Globus pallidus (tissue), 1 donor: ENCODE results near the gene POU2F1.
"Not testable (repeated sequence)": the region's sequence is repeated elsewhere in the genome, so short reads cannot be mapped to it uniquely, and the experiment has no call there.

Experiments
- DNase-seq: peaks from one replicate; pipeline ENCODE4 v3.0.0-alpha.2; 2015; ENCODE audit warnings: low spot score

The POU2F1 gene

GRCh38 chr1:167231873-167232450 lies 11.3 kb downstream of the POU2F1 start:
- no peak for DNase-seq

- no peak for DNase-seq
Observed at GRCh38 chr1:167232801-167233200, 12.1 kb downstream of the POU2F1 start.

- DNase-seq: no peak
Observed at GRCh38 chr1:167233373-167233772, 12.7 kb downstream of the POU2F1 start.

- no peak for DNase-seq
Observed at GRCh38 chr1:167237000-167237399, 16.3 kb downstream of the POU2F1 start.

- no peak for DNase-seq
Observed at GRCh38 chr1:167238713-167239112, 18.0 kb downstream of the POU2F1 start.

- no peak for DNase-seq
Observed at GRCh38 chr1:167239257-167239656, 18.6 kb downstream of the POU2F1 start.

GRCh38 chr1:167244244-167244643 lies 23.6 kb downstream of the POU2F1 start:
- no peak for DNase-seq

- not testable (repeated sequence) for DNase-seq
Observed at GRCh38 chr1:167245168-167245567, 24.5 kb downstream of the POU2F1 start.

GRCh38 chr1:167246971-167247370 lies 26.3 kb downstream of the POU2F1 start:
- DNase-seq: no peak

GRCh38 chr1:167247754-167248153 lies 27.1 kb downstream of the POU2F1 start:
- no peak for DNase-seq

GRCh38 chr1:167248707-167249642 lies 28.3 kb downstream of the POU2F1 start:
- no peak for DNase-seq

- no peak for DNase-seq
Observed at GRCh38 chr1:167249702-167250101, 29.0 kb downstream of the POU2F1 start.

GRCh38 chr1:167250482-167250881 lies 29.8 kb downstream of the POU2F1 start:
- no peak for DNase-seq

- DNase-seq: no peak
Observed at GRCh38 chr1:167251472-167251871, 30.8 kb downstream of the POU2F1 start.

GRCh38 chr1:167252986-167253385 lies 32.3 kb downstream of the POU2F1 start:
- DNase-seq: no peak

- DNase-seq: no peak
Observed at GRCh38 chr1:167258858-167259257, 38.2 kb downstream of the POU2F1 start.

- no peak for DNase-seq
Observed at GRCh38 chr1:167262836-167263235, 42.1 kb downstream of the POU2F1 start.

GRCh38 chr1:167263344-167263743 lies 42.7 kb downstream of the POU2F1 start:
- DNase-seq: no peak

- DNase-seq: no peak
Observed at GRCh38 chr1:167263819-167264464, 43.3 kb downstream of the POU2F1 start.

- no peak for DNase-seq
Observed at GRCh38 chr1:167266965-167267364, 46.3 kb downstream of the POU2F1 start.

- DNase-seq: no peak
Observed at GRCh38 chr1:167268347-167268787, 47.7 kb downstream of the POU2F1 start.

- no peak for DNase-seq
Observed at GRCh38 chr1:167270349-167271092, 49.8 kb downstream of the POU2F1 start.
